OCI-LY7 (cell line): Measurements from ENCODE around the gene KBTBD4. TPM values are rescaled to one million over a fixed set of nuclear protein-coding genes. Genes with fewer than 3 reads are reported as not detected.

Experiments
- BruUV-seq: library from RNA; stranded (reverse); fragments of 400-500 nt; replicated peaks from 2 replicates; lab custom pipeline; 2021; lab: Mats Ljungman, UMichigan
- CTCF ChIA-PET: fragments of 300-600 bp; sonication (Branson Sonifier 250); formaldehyde crosslinking; loops from one replicate; lab custom pipeline; 2022; ENCODE audit warnings: antibody characterized with exemption; ENCODE audit not compliant: unreplicated experiment; lab: Charles Lee
- POLR2A ChIA-PET: fragments of 300-600 bp; sonication (Branson Sonifier 250); formaldehyde crosslinking; loops from one replicate; lab custom pipeline; 2022; ENCODE audit warnings: antibody characterized with exemption; lab: Charles Lee
- DNase-seq: peaks from one replicate; pipeline ENCODE4 v3.0.0-alpha.2; 2015; ENCODE audit warnings: low spot score
- H2AFZ ChIP-seq: fragments of 200-600 bp; sonication (generic), shearing (Covaris generic); 2 replicates; pipeline ENCODE4 v1.6.1; 2014; ENCODE audit warnings: mild to moderate bottlenecking, antibody characterized with exemption, low read length, moderate library complexity
- H3K27ac ChIP-seq: fragments of 200-600 bp; sonication (generic); 2 replicates; pipeline ENCODE4 v1.5.1; 2014; ENCODE audit warnings: mixed run types, low read depth, mild to moderate bottlenecking, moderate library complexity, low read length, inconsistent platforms; ENCODE audit not compliant: poor library complexity, severe bottlenecking
- H3K36me3 ChIP-seq: fragments of 200-600 bp; sonication (generic); 2 replicates; pipeline ENCODE4 v1.6.1; 2014; ENCODE audit warnings: mild to moderate bottlenecking, antibody characterized with exemption, low read length, moderate library complexity, mixed read lengths; ENCODE audit not compliant: insufficient read depth
- H3K4me1 ChIP-seq: fragments of 200-600 bp; sonication (generic); 2 replicates; pipeline ENCODE4 v1.5.1; 2014; ENCODE audit warnings: mild to moderate bottlenecking, low read length; ENCODE audit not compliant: insufficient read depth, poor library complexity, severe bottlenecking
- H3K4me2 ChIP-seq: fragments of 200-600 bp; sonication (generic); 2 replicates; pipeline ENCODE4 v1.6.1; 2014; ENCODE audit warnings: mild to moderate bottlenecking, low read length
- H3K4me3 ChIP-seq: fragments of 200-600 bp; sonication (generic); 2 replicates; pipeline ENCODE4 v1.5.1; 2014; ENCODE audit warnings: mild to moderate bottlenecking, low read depth, low read length; ENCODE audit not compliant: poor library complexity, severe bottlenecking
- H3K79me2 ChIP-seq: fragments of 200-600 bp; sonication (generic); 2 replicates; pipeline ENCODE4 v1.6.1; 2016; ENCODE audit warnings: low read depth, mild to moderate bottlenecking, low read length, moderate library complexity, mixed read lengths; ENCODE audit not compliant: insufficient read depth
- H3K9me2 ChIP-seq: fragments of 200-600 bp; sonication (generic); 2 replicates; pipeline ENCODE4 v1.6.1; 2016; ENCODE audit warnings: mild to moderate bottlenecking, low read length, mixed read lengths; ENCODE audit not compliant: insufficient read depth
- H3K9me3 ChIP-seq: fragments of 200-600 bp; sonication (generic); 2 replicates; pipeline ENCODE4 v1.6.1; 2014; ENCODE audit warnings: mild to moderate bottlenecking, mixed run types, low read length, mixed read lengths
- H4K20me1 ChIP-seq: fragments of 200-600 bp; sonication (generic); 2 replicates; pipeline ENCODE4 v1.6.1; 2014; ENCODE audit warnings: mild to moderate bottlenecking, antibody characterized with exemption, low read length, moderate library complexity, mixed read lengths; ENCODE audit not compliant: insufficient read depth
- EZH2phosphoT487 ChIP-seq: fragments of 200-600 bp; sonication (generic); IDR thresholded peaks from 2 replicates; pipeline ENCODE4 v1.6.1; 2018; ENCODE audit warnings: low read depth, borderline replicate concordance, mild to moderate bottlenecking, mixed run types, antibody characterized with exemption, low read length, moderate library complexity, mixed read lengths
- intact Hi-C: fragments of 100-400 bp; cut with micrococcal nuclease; formaldehyde crosslinking; loops from one replicate; pipeline ENCODE4 v1.10.0; 2022; ENCODE audit not compliant: unreplicated experiment
- total RNA-seq, 2 experiments: library from RNA; depleted of rRNA in 1 of 2; stranded (reverse); fragments of >200 nt in 1 of 2; shearing (Covaris generic) in 1 of 2; gene quantifications; 2 replicates each; pipeline ENCODE4 v1.2.3, GENCODE V29; 2014 to 2022
- TF ChIP-seq, protein P1 (sequence below): fragments of 200-600 bp; sonication (generic); conservative IDR thresholded peaks from 2 replicates; pipeline ENCODE4 v1.5.1; 2014; ENCODE audit warnings: mild to moderate bottlenecking, antibody characterized with exemption, low read length, moderate library complexity, mixed read lengths

The KBTBD4 gene
- total RNA-seq, 2 experiments from 2014 or later: 18.4 to 25.2 TPM

GRCh38 chr11:47577460-47578041, 1.2 kb downstream of the KBTBD4 start:
- H3K27ac ChIP-seq: no peak overlapping the region
- H3K9me2 ChIP-seq: no peaks in the 10 kb centered on the region
- peak overlapping the region; percentile 85 for H3K4me3 ChIP-seq
- H3K79me2 ChIP-seq: peaks cover 43% of the 10 kb centered on the region
- ChIA-PET POLR2A (interaction anchor here (0.6 to 4.4 kb wide), 6 partner anchors 7 to 25 kb away, joined by 4 to 13 read pairs (median 10); partner anchors contain the start of gene CELF1), CTCF (interaction anchor here (0.6 kb wide), 1 partner anchor 24 kb away, joined by 3 read pairs; no protein-coding TSS in a partner anchor)
- H3K4me1 ChIP-seq: peaks cover 21% of the 10 kb centered on the region
- H4K20me1 ChIP-seq: no peaks in the 10 kb centered on the region
- no TSS peak for BruUV-seq
- no peak for DNase-seq
- H3K4me2 ChIP-seq: peak overlapping the region; percentile 95
- TF ChIP-seq EZH2phosphoT487: no peak
- TF ChIP-seq, protein P1, sequence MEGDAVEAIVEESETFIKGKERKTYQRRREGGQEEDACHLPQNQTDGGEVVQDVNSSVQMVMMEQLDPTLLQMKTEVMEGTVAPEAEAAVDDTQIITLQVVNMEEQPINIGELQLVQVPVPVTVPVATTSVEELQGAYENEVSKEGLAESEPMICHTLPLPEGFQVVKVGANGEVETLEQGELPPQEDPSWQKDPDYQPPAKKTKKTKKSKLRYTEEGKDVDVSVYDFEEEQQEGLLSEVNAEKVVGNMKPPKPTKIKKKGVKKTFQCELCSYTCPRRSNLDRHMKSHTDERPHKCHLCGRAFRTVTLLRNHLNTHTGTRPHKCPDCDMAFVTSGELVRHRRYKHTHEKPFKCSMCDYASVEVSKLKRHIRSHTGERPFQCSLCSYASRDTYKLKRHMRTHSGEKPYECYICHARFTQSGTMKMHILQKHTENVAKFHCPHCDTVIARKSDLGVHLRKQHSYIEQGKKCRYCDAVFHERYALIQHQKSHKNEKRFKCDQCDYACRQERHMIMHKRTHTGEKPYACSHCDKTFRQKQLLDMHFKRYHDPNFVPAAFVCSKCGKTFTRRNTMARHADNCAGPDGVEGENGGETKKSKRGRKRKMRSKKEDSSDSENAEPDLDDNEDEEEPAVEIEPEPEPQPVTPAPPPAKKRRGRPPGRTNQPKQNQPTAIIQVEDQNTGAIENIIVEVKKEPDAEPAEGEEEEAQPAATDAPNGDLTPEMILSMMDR: no peak
- no peak overlapping the region for H2AFZ ChIP-seq
- peaks cover 73% of the 10 kb centered on the region for H3K36me3 ChIP-seq
- no peaks in the 10 kb centered on the region for H3K9me3 ChIP-seq
- intact Hi-C loops: loop anchor here (2.0 to 10.0 kb wide), 2 partner anchors 65 to 137 kb away; partner anchors contain the start of genes AGBL2 and MTCH2

DNA sequence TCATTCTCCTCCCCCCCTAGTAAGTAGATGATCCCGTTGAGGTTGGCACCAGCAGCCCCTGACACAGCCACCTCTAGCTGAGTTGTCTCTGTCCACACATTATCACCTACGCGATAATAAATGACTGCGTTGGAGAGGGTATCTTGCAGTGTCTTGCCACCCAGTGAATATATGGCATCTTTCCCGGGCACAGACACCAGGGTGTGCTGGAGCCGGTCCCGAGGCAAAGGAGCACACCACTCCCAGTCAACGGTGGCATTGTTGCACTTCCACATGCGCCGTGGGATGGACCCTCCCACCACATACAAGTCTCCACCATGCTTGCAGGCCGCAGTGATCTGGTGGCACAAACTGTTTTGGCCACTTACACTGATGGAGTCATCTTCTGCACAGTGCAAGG, 5.4 kb downstream of the KBTBD4 start:
- Histone ChIP-seq H4K20me1 (no peaks in the 10 kb centered on the region), H3K4me3 (no peak overlapping the region), H3K9me3 (no peaks in the 10 kb centered on the region), H3K79me2 (peaks cover 16% of the 10 kb centered on the region), H2AFZ (no peak overlapping the region), H3K4me1 (peaks cover 12% of the 10 kb centered on the region), H3K36me3 (peaks cover 86% of the 10 kb centered on the region), H3K4me2 (no peak overlapping the region), H3K9me2 (no peaks in the 10 kb centered on the region), H3K27ac (no peak overlapping the region)
- CTCF ChIA-PET: no interaction called here
- no TSS peak for BruUV-seq
- intact Hi-C loops: loop anchor here (10.0 kb wide), 1 partner anchor 141 kb away; the partner anchor contains the start of gene AGBL2
- DNase-seq: no peak
- POLR2A ChIA-PET: interaction anchor here (0.6 to 1.1 kb wide), 4 partner anchors 55 to 226 kb away, joined by 3 to 4 read pairs (median 3); partner anchors contain the start of gene AGBL2
- TF ChIP-seq, protein P1: no peak
- TF ChIP-seq EZH2phosphoT487: no peak
